ENCODE data around the gene SLC35F6. TPM values are rescaled to one million over a fixed set of nuclear protein-coding genes. Genes with fewer than 3 reads are reported as not detected.
"Not testable (repeated sequence)": the region's sequence is repeated elsewhere in the genome, so short reads cannot be mapped to it uniquely, and the experiment has no call there.

SLC35F6 gene
- total and polyA plus RNA-seq, 2 experiments from 2014 or later = 37.1 to 46.9 TPM

GRCh38 chr2:26811261-26811660 lies 47.2 kb downstream of the SLC35F6 start:
- in situ Hi-C loops (cut with MboI) = no loop called here
- H3K9me3 ChIP-seq (ENCODE audit: low read depth) = no peaks in the 10 kb centered on the region
- no peak overlapping the region for H3K27ac ChIP-seq
- no peak overlapping the region for H3K4me2 ChIP-seq (ENCODE audit: unreplicated experiment)
- H3K36me3 ChIP-seq (ENCODE audit: low read depth) = no peaks in the 10 kb centered on the region
- peaks cover 14% of the 10 kb centered on the region; the same call in 1 of the 2 replicates for H3K27me3 ChIP-seq (replicated peaks; ENCODE audit: insufficient read depth)
- no peaks in the 10 kb centered on the region for H3F3A ChIP-seq (ENCODE audit: insufficient read depth)
- no peak overlapping the region for H2AFZ ChIP-seq
- H3K4me1 ChIP-seq (ENCODE audit: insufficient read depth) = no peaks in the 10 kb centered on the region
- no peaks in the 10 kb centered on the region for H4K20me1 ChIP-seq (ENCODE audit: insufficient read depth)
- H3K4me3 ChIP-seq = no peak overlapping the region
- no peaks in the 10 kb centered on the region for H3K9me2 ChIP-seq (ENCODE audit: insufficient read depth)
- 40 to 46% methylated on average over 8 of the region's 8 CpGs for WGBS, 2 experiments (ENCODE audit: low coverage in 1 of 2, low lambda C conversion rate in 2 of 2, missing lambda C conversion rate in 2 of 2)
- DNase-seq = no peak
- H3K79me2 ChIP-seq (ENCODE audit: insufficient read depth) = no peaks in the 10 kb centered on the region
- TF ChIP-seq EZH2phosphoT487 (IDR thresholded peaks at IDR 0.05; ENCODE audit: insufficient read depth, low read depth) (no peak), EZH2 (IDR thresholded peaks at IDR 0.05; ENCODE audit: insufficient read depth, poor library complexity, severe bottlenecking) (no peak)
- H3K9ac ChIP-seq = no peak overlapping the region

- H3K4me1 ChIP-seq (ENCODE audit: insufficient read depth) = no peaks in the 10 kb centered on the region
- H3K4me3 ChIP-seq = no peak overlapping the region
- no peaks in the 10 kb centered on the region for H3F3A ChIP-seq (ENCODE audit: insufficient read depth)
- in situ Hi-C loops (cut with MboI) = no loop called here
- no peaks in the 10 kb centered on the region for H3K9me2 ChIP-seq (ENCODE audit: insufficient read depth)
- no peak overlapping the region for H3K4me2 ChIP-seq (ENCODE audit: unreplicated experiment)
- H3K36me3 ChIP-seq (ENCODE audit: low read depth) = no peaks in the 10 kb centered on the region
- no peak overlapping the region for H3K9ac ChIP-seq
- no peak overlapping the region for H3K27ac ChIP-seq
- H3K79me2 ChIP-seq (ENCODE audit: insufficient read depth) = no peaks in the 10 kb centered on the region
- H4K20me1 ChIP-seq (ENCODE audit: insufficient read depth) = no peaks in the 10 kb centered on the region
- H3K9me3 ChIP-seq (ENCODE audit: low read depth) = no peaks in the 10 kb centered on the region
- DNase-seq = no peak
- peaks cover 14% of the 10 kb centered on the region; the same call in 1 of the 2 replicates for H3K27me3 ChIP-seq (replicated peaks; ENCODE audit: insufficient read depth)
- no peak overlapping the region for H2AFZ ChIP-seq
- TF ChIP-seq EZH2phosphoT487 (IDR thresholded peaks at IDR 0.05; ENCODE audit: insufficient read depth, low read depth) (no peak), EZH2 (IDR thresholded peaks at IDR 0.05; ENCODE audit: insufficient read depth, poor library complexity, severe bottlenecking) (no peak)
- 50 to 66% methylated on average over 12 to 14 of the region's 14 CpGs for WGBS, 2 experiments (ENCODE audit: low coverage in 1 of 2, low lambda C conversion rate in 2 of 2, missing lambda C conversion rate in 2 of 2)
Observed at GRCh38 chr2:26811791-26812694, 48.0 kb downstream of the SLC35F6 start.

GRCh38 chr2:26812731-26813130 lies 48.6 kb downstream of the SLC35F6 start:
- Histone ChIP-seq H3K27me3 (replicated peaks; ENCODE audit: insufficient read depth) (peaks cover 14% of the 10 kb centered on the region; the same call in 1 of the 2 replicates), H3K36me3 (ENCODE audit: low read depth) (no peaks in the 10 kb centered on the region), H2AFZ (no peak overlapping the region), H3K79me2 (ENCODE audit: insufficient read depth) (no peaks in the 10 kb centered on the region), H3K4me2 (ENCODE audit: unreplicated experiment) (no peak overlapping the region), H3F3A (ENCODE audit: insufficient read depth) (no peaks in the 10 kb centered on the region), H4K20me1 (ENCODE audit: insufficient read depth) (no peaks in the 10 kb centered on the region), H3K9me2 (ENCODE audit: insufficient read depth) (no peaks in the 10 kb centered on the region), H3K27ac (no peak overlapping the region), H3K4me3 (no peak overlapping the region), H3K9me3 (ENCODE audit: low read depth) (no peaks in the 10 kb centered on the region), H3K9ac (no peak overlapping the region), H3K4me1 (ENCODE audit: insufficient read depth) (no peaks in the 10 kb centered on the region)
- TF ChIP-seq EZH2phosphoT487 (IDR thresholded peaks at IDR 0.05; ENCODE audit: insufficient read depth, low read depth) = no peak
- no peak for TF ChIP-seq EZH2 (IDR thresholded peaks at IDR 0.05; ENCODE audit: insufficient read depth, poor library complexity, severe bottlenecking)
- whole genome bisulfite sequencing, 2 experiments (ENCODE audit: low coverage in 1 of 2, low lambda C conversion rate in 2 of 2, missing lambda C conversion rate in 2 of 2) = 51 to 57% methylated on average over 1 to 3 of the region's 3 CpGs
- no peak for DNase-seq
- in situ Hi-C loops (cut with MboI) = no loop called here

- H3K4me2 ChIP-seq (ENCODE audit: unreplicated experiment); H3K9me2 ChIP-seq (ENCODE audit: insufficient read depth); H3K4me1 ChIP-seq (ENCODE audit: insufficient read depth); H3K4me3 ChIP-seq; DNase-seq; H3K79me2 ChIP-seq (ENCODE audit: insufficient read depth); in situ Hi-C loops (cut with MboI); H2AFZ ChIP-seq; H3K27ac ChIP-seq; H3F3A ChIP-seq (ENCODE audit: insufficient read depth); H4K20me1 ChIP-seq (ENCODE audit: insufficient read depth); H3K9ac ChIP-seq; H3K36me3 ChIP-seq (ENCODE audit: low read depth); H3K9me3 ChIP-seq (ENCODE audit: low read depth): not testable (repeated sequence)
- 84 to 87% methylated on average over 43 to 48 of the region's 52 CpGs for WGBS, 2 experiments (ENCODE audit: low coverage in 1 of 2, low lambda C conversion rate in 2 of 2, missing lambda C conversion rate in 2 of 2)
- peaks cover 14% of the 10 kb centered on the region for H3K27me3 ChIP-seq (replicated peaks; ENCODE audit: insufficient read depth)
Observed at GRCh38 chr2:26814072-26814765, 50.1 kb downstream of the SLC35F6 start.
